Ovary (tissue), 9 donors: ENCODE data around the gene LRRC8E. TPM values are rescaled to one million over a fixed set of nuclear protein-coding genes. Genes with fewer than 3 reads are reported as not detected.

Experiments used
- DNase-seq, 5 donors: peaks; one replicate each; pipeline ENCODE4 v3.0.0-alpha.2; 2019 to 2020
- H3K27ac ChIP-seq, 2 donors: fragments of 200-600 bp; one replicate each; pipeline versions ENCODE4 v1.5.1 to v1.8.0; 2019 to 2022
- H3K27me3 ChIP-seq: fragments of 200-600 bp; one replicate; pipeline ENCODE4 v1.8.0; 2022
- H3K36me3 ChIP-seq: fragments of 200-600 bp; sonication (generic); one replicate; pipeline ENCODE4 v1.5.1; 2019
- H3K4me1 ChIP-seq: one replicate; pipeline ENCODE4 v1.8.1; 2013; ENCODE audit warnings: mild to moderate bottlenecking, moderate library complexity; ENCODE audit not compliant: insufficient read depth
- H3K4me3 ChIP-seq: fragments of 200-600 bp; sonication (generic); one replicate; pipeline ENCODE4 v1.5.1; 2017
- H3K9me3 ChIP-seq, 2 donors: fragments of 200-600 bp in 1 of 2; sonication (generic) in 1 of 2; one replicate each; pipeline versions ENCODE4 v1.5.1 to v1.8.1; 2013 to 2019; ENCODE audit warnings: mild to moderate bottlenecking in 1 of 2, moderate library complexity in 1 of 2
- EP300 ChIP-seq: sonication (generic); formaldehyde crosslinking; IDR thresholded peaks from one replicate; pipeline ENCODE4 v1.6.1; 2017; ENCODE audit warnings: antibody characterized with exemption
- POLR2A ChIP-seq: fragments of 450-650 bp; IDR thresholded peaks from one replicate; pipeline ENCODE4 v1.6.1; 2017; ENCODE audit warnings: antibody characterized with exemption, mild to moderate bottlenecking, moderate library complexity
- WGBS, 3 donors: extraction: QIAGEN DNeasy Blood & Tissue Kit in 1 of 3; methylation state at CpG; one replicate each; pipeline versions ENCODE4 v1.1.5 to v1.1.7; 2013 to 2017; 5-methylcytosine and 5-hydroxymethylcytosine counted together
- intact Hi-C, 4 donors: fragments of 100-400 bp; cut with DNase I; formaldehyde crosslinking; loops; one replicate each; pipeline versions ENCODE4 v1.11.0 to v1.15.1; 2022 to 2023
- polyA plus RNA-seq, 2 donors: library from polyadenylated mRNA; stranded (reverse); fragments of 200-250 nt in 1 of 2; fragments of 350-450 nt in 1 of 2; fragmentation: Illumina TruSeq in 1 of 2; extraction: RNeasy Lipid Tissue Mini Kit (QIAGEN cat#74804) in 1 of 2; gene quantifications; one replicate each; pipeline ENCODE4 v1.2.3, GENCODE V29; 2013 to 2014
- total RNA-seq, 7 donors: library from RNA; depleted of rRNA in 2 of 7; stranded (reverse); fragments of >200 nt in 2 of 7; fragmentation: NEBNext Ultra II Directional in 3 of 7; extraction: Animal tissue kit (Norgen Biotek cat#: 25700) in 3 of 7; gene quantifications; one replicate each; pipeline versions ENCODE4 v1.1.0 to v1.2.4, GENCODE V29; 2016 to 2023
- TF ChIP-seq, protein P1 (sequence below), 3 donors: fragments of 450-650 bp in 2 of 3; fragments of 200-600 bp in 1 of 3; IDR thresholded peaks; one replicate each; pipeline versions ENCODE4 v1.5.1 to v1.8.0; 2016 to 2022; ENCODE audit warnings: antibody characterized with exemption in 3 of 3, mild to moderate bottlenecking in 1 of 3
- donor health status: DM: no; HTN: no; CAD: no; lungs with moderate emphysema.
- donor health status: DM: no; HTN: no; CAD: no.
- donor health status: Bipolar disorder and iron deficiency.
- donor health status: DM: yes; HTN: yes; CAD: no.
- donor health status: DM: no; HTN: no; CAD: no.
- donor health status: DM: yes; HTN: yes; CAD: no.

Gene LRRC8E
- total and polyA plus RNA-seq, 9 donors, result 0.10 to 2.1 (median 0.72) TPM; not detected in 2

DNA sequence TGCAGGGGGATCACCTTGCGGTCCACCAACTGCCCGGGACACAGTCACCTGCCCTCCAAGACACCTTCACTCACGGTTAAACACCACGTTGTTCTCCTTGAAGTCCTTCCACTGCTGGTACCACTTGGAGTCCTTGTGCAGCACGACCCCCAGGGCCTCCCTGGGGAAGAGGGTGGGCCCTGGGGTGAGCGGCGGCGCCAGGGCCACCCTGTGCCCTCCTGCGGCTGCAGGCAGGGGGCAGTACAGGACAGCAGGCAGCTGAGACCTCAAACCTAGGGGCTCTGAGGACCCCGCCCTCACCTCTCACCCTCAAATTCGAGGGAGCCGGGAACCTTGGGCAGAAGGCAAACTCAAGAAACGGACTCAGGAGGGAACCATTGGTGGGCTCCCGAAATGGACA, 45.1 kb downstream of the LRRC8E start:
- H3K4me1 ChIP-seq, result peaks cover 7% of the 10 kb centered on the region
- 72 to 88% (median 82%) methylated on average over 13 to 14 of the region's 14 CpGs for WGBS, 3 donors

DNA sequence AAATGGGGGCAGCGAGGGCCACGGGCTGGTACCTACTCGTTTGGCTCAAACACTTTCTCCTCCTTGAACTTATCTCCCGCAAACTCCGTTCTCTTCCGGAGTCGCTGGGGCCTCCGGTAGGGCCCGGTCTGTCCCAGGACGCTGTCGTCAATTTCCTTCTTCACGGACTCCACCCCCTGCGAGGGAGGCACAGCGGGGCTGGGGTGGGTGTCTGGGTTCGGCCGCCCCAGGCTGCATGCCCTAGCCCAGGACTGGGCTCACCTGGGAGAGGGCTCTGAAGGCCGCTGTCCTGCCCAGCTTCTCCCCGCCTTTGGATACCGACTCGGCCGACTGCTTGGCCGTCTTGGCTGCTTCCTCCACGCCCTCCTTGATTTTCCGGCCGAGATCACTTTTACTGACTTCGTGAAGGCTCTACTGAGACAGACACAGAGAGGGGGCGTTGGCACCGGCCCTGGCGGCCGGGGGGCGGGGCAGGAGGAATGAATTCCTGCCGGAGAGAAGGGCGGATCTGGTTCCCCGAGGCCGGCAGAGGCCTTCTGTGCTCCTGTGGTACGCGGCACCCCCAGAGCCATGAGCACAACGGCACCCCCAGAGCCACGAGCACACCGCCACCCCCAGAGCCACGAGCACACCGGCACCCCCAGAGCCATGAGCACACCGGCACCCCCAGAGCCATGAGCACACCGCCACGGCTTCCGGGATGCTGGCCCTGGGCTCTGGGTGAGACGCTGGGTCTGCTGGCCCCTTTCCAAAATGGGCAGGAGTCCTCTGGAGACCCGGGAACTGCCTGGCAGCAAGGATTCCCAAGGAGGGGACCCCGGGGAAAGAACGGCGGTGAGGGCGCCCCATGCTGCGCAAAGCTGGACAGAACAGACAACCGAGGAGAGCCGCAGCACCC, 45.8 kb downstream of the LRRC8E start:
- intact Hi-C loops, result no loop called here
- 84 to 85% (median 85%) methylated on average over 48 to 55 of the region's 55 CpGs for WGBS, 3 donors
- DNase-seq, result peak in 1 of 5 donors; percentile 12
- peaks cover 6% of the 10 kb centered on the region for H3K4me1 ChIP-seq
- H3K4me3 ChIP-seq, result no peak overlapping the region
- H3K9me3 ChIP-seq, result no peaks in the 10 kb centered on the region
- no peak for TF ChIP-seq POLR2A
- no peak for TF ChIP-seq EP300
- TF ChIP-seq, protein P1, sequence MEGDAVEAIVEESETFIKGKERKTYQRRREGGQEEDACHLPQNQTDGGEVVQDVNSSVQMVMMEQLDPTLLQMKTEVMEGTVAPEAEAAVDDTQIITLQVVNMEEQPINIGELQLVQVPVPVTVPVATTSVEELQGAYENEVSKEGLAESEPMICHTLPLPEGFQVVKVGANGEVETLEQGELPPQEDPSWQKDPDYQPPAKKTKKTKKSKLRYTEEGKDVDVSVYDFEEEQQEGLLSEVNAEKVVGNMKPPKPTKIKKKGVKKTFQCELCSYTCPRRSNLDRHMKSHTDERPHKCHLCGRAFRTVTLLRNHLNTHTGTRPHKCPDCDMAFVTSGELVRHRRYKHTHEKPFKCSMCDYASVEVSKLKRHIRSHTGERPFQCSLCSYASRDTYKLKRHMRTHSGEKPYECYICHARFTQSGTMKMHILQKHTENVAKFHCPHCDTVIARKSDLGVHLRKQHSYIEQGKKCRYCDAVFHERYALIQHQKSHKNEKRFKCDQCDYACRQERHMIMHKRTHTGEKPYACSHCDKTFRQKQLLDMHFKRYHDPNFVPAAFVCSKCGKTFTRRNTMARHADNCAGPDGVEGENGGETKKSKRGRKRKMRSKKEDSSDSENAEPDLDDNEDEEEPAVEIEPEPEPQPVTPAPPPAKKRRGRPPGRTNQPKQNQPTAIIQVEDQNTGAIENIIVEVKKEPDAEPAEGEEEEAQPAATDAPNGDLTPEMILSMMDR (IDR thresholded peaks at IDR 0.05), result no peak
- H3K27ac ChIP-seq, result no peak overlapping the region
- H3K36me3 ChIP-seq, result no peaks in the 10 kb centered on the region
- no peaks in the 10 kb centered on the region for H3K27me3 ChIP-seq

More for the DNA sequence above, 45.1 kb downstream of the LRRC8E start:
- Histone ChIP-seq H3K9me3 (no peaks in the 10 kb centered on the region), H3K27ac (no peak overlapping the region), H3K4me3 (no peak overlapping the region), H3K27me3 (no peaks in the 10 kb centered on the region), H3K36me3 (no peaks in the 10 kb centered on the region)
- intact Hi-C loops, result no loop called here
- DNase-seq, result no peak
- TF ChIP-seq, protein P1 (IDR thresholded peaks at IDR 0.05), result no peak
- TF ChIP-seq POLR2A (no peak), EP300 (no peak)

DNA sequence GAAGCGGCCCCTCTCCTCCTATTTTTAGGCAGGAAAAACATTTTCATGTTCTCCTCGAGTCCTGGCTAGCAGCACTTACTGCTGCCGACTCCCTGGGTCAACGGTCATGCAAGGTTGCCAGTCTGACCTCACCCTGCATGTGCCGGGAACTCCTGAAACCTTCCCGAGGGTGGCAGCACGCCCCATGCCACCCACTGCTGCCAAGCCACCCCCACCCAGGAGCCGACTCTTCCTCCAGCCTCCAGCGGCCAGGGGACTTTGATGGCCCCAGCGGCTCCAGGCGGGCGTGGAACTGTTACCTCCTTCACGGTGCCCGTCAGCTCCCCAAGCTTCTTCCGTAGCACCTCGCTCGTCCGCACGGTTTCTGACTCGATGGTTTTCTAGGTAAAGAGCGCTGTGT, 46.5 kb downstream of the LRRC8E start:
- intact Hi-C loops, result no loop called here
- Histone ChIP-seq H3K9me3 (no peaks in the 10 kb centered on the region), H3K4me3 (no peak overlapping the region), H3K27me3 (no peaks in the 10 kb centered on the region), H3K4me1 (peaks cover 2% of the 10 kb centered on the region), H3K27ac (no peak overlapping the region), H3K36me3 (no peaks in the 10 kb centered on the region)
- DNase-seq, result no peak
- no peak for TF ChIP-seq EP300
- TF ChIP-seq, protein P1 (IDR thresholded peaks at IDR 0.05), result no peak
- TF ChIP-seq POLR2A, result no peak
- 86 to 87% (median 87%) methylated on average over 21 of the region's 21 CpGs for WGBS, 3 donors

DNA sequence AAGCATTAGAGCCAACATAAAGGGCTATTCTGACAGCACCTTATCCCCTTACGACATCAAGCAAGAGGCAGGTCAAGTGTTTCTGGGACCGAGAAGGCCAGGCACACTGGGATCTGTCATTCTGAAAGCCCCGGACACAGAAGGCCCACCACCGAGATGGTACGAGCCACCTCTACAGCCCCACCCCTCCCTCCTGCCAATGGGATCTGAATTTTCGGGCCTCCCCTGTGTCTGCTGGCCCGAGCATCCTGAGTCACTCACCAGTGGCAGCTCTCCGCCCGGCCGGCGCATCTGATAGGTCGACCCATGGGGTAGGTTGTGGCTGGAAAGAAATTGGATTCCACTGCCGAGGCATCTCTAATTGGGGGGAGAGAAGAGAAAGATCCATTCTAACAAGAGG, 52.5 kb downstream of the LRRC8E start:
- H3K36me3 ChIP-seq, result no peaks in the 10 kb centered on the region

More for the DNA sequence above, 52.5 kb downstream of the LRRC8E start:
- H3K27ac ChIP-seq, result no peak overlapping the region
- TF ChIP-seq, protein P1 (IDR thresholded peaks at IDR 0.05), result no peak
- no peak for TF ChIP-seq POLR2A
- no peak for TF ChIP-seq EP300
- no peak overlapping the region for H3K4me3 ChIP-seq
- no peak for DNase-seq
- intact Hi-C loops, result loop anchor here in 2 of 4 donors (10.0 kb wide), 2 partner anchors 64 to 314 kb away; partner anchors contain the start of gene ELAVL1 (in 1 of the 2)
- 87 to 91% (median 89%) methylated on average over 13 of the region's 13 CpGs for WGBS, 3 donors
- H3K4me1 ChIP-seq, result peaks cover 10% of the 10 kb centered on the region
- no peaks in the 10 kb centered on the region for H3K9me3 ChIP-seq
- H3K27me3 ChIP-seq, result no peaks in the 10 kb centered on the region
